ENCODE measurements around the gene HHIP.

DNA sequence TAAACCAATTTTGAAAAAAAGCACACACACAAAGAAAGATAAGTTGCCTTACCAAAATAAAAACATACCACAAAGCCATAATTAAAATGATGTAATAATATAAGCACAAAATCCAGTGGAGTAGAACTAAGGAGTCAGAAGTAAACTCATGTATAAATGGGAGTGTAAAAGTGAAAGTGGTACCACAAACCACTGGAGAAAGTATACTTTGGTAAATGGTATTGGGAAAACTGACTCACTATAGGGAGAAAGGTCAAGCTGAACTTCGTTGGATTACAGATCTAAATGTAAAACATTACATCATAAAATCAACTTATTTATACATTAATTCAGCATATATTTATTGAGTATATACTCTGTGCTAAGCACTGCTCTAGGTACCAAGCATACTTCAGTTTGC, 46.3 kb upstream of the HHIP start:
- TF ChIP-seq, protein P1, sequence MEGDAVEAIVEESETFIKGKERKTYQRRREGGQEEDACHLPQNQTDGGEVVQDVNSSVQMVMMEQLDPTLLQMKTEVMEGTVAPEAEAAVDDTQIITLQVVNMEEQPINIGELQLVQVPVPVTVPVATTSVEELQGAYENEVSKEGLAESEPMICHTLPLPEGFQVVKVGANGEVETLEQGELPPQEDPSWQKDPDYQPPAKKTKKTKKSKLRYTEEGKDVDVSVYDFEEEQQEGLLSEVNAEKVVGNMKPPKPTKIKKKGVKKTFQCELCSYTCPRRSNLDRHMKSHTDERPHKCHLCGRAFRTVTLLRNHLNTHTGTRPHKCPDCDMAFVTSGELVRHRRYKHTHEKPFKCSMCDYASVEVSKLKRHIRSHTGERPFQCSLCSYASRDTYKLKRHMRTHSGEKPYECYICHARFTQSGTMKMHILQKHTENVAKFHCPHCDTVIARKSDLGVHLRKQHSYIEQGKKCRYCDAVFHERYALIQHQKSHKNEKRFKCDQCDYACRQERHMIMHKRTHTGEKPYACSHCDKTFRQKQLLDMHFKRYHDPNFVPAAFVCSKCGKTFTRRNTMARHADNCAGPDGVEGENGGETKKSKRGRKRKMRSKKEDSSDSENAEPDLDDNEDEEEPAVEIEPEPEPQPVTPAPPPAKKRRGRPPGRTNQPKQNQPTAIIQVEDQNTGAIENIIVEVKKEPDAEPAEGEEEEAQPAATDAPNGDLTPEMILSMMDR (IDR thresholded peaks at IDR 0.05; ENCODE audit: low read length): no peak
- TF ChIP-seq EZH2 (IDR thresholded peaks at IDR 0.05; ENCODE audit: borderline replicate concordance, low read length): no peak
